K562 (cell line): Measurements from ENCODE around the gene HSPA1L. TPM values are rescaled to one million over a fixed set of nuclear protein-coding genes. Genes with fewer than 3 reads are reported as not detected.

Experiments
- ATF1 ChIP-seq, 2 experiments: fragments of 450-650 bp in 1 of 2; IDR thresholded peaks; 2 replicates each; pipeline ENCODE4 v1.6.1; 2016; ENCODE audit warnings: missing compliant biosample characterization in 1 of 2, missing genetic modification characterization in 1 of 2
- CHAMP1 ChIP-seq: fragments of 450-650 bp; IDR thresholded peaks from 2 replicates; pipeline ENCODE4 v1.6.1; 2016; ENCODE audit warnings: mild to moderate bottlenecking
- CHD4 ChIP-seq: fragments of 200-600 bp; sonication (generic); IDR thresholded peaks from 3 replicates; pipeline ENCODE4 v1.6.1; 2012; ENCODE audit warnings: low read depth, mild to moderate bottlenecking, mixed read lengths, low read length, inconsistent platforms; ENCODE audit not compliant: insufficient read depth, insufficient replicate concordance, poor library complexity, severe bottlenecking
- HNRNPH1 ChIP-seq: fragments of 200-400 bp; formaldehyde crosslinking; optimal IDR thresholded peaks from 2 replicates; pipeline ENCODE3; 2017; ENCODE audit warnings: low read depth, mild to moderate bottlenecking, low read length, moderate library complexity
- JUND ChIP-seq, 2 experiments: IDR thresholded peaks; 2 replicates in 1 of 2; 3 replicates in 1 of 2; pipeline ENCODE4 v1.6.1; 2011; ENCODE audit warnings: borderline replicate concordance in 2 of 2, low read depth in 2 of 2, low read length in 2 of 2, improper control_type of control experiment in 1 of 2, missing biosample characterization in 1 of 2, missing genetic modification characterization in 1 of 2, missing genetic modification reagents in 1 of 2
- KHSRP ChIP-seq: fragments of 450-650 bp; IDR thresholded peaks from 2 replicates; pipeline ENCODE4 v1.6.1; 2017
- MAZ ChIP-seq, 2 experiments: fragments of 450-650 bp in 1 of 2; sonication (generic) in 1 of 2; formaldehyde crosslinking; IDR thresholded peaks in 1 of 2; conservative IDR thresholded peaks in 1 of 2; 2 replicates each; pipeline versions ENCODE4 v1.4.0 to v1.5.0; 2020; ENCODE audit warnings: mild to moderate bottlenecking in 1 of 2, missing genetic modification reagents in 1 of 2
- MEIS2 ChIP-seq: fragments of 450-650 bp; IDR thresholded peaks from 2 replicates; pipeline ENCODE4 v1.6.1; 2014; ENCODE audit warnings: mild to moderate bottlenecking; ENCODE audit not compliant: partially characterized antibody
- PTBP1 ChIP-seq: fragments of 200-400 bp; formaldehyde crosslinking; IDR thresholded peaks from 2 replicates; pipeline ENCODE4 v1.6.1; 2017; ENCODE audit warnings: low read depth, low read length
- RB1 ChIP-seq: fragments of 450-650 bp; IDR thresholded peaks from 2 replicates; pipeline ENCODE4 v1.6.1; 2017; ENCODE audit warnings: low read depth, mild to moderate bottlenecking
- SMAD1 ChIP-seq: fragments of 150-350 bp; IDR thresholded peaks from 2 replicates; pipeline ENCODE4 v1.6.1; 2014; ENCODE audit warnings: low read length, low read depth; ENCODE audit not compliant: partially characterized antibody
- TGIF2 ChIP-seq: sonication (generic); formaldehyde crosslinking; IDR thresholded peaks from 2 replicates; pipeline ENCODE4 v1.8.1; 2022; ENCODE audit warnings: mild to moderate bottlenecking, missing genetic modification reagents, moderate library complexity
- ZBTB49 ChIP-seq: sonication (generic); formaldehyde crosslinking; IDR thresholded peaks from 2 replicates; pipeline ENCODE4 v1.8.0; 2022; ENCODE audit warnings: missing genetic modification reagents, mild to moderate bottlenecking, borderline replicate concordance
- ZNF384 ChIP-seq: IDR thresholded peaks from 2 replicates; pipeline ENCODE4 v1.6.1; 2012; ENCODE audit warnings: low read depth, low read length, improper control_type of control experiment
- ZNF76 ChIP-seq: fragments of 250-450 bp; sonication (Bioruptor Pico); IDR thresholded peaks from 2 replicates; pipeline ENCODE4 v1.4.0; 2020; ENCODE audit warnings: mild to moderate bottlenecking, moderate library complexity, borderline replicate concordance
- ZZZ3 ChIP-seq: fragments of 450-650 bp; IDR thresholded peaks from 2 replicates; pipeline ENCODE4 v1.6.1; 2016; ENCODE audit warnings: antibody characterized with exemption, mild to moderate bottlenecking, moderate library complexity
- polyA plus RNA-seq, 8 experiments: library from polyadenylated mRNA; depleted of rRNA in 4 of 8; stranded (reverse) in 5 of 8; unstranded in 3 of 8; fragments of >200 nt; fragmentation: Nextera tagmentation in 2 of 8; fragmentation: Illumina TruSeq in 1 of 8; extraction: Ambion mirVana in 2 of 8; extraction: Trizol in 1 of 8; gene quantifications; 2 replicates each; pipeline versions ENCODE4 v1.2.1 to v1.2.3, GENCODE V29; 2011 to 2014; ENCODE audit warnings: inconsistent platforms in 1 of 8, missing spikeins in 1 of 8
- total RNA-seq, 7 experiments: library from RNA; depleted of rRNA in 6 of 7; stranded (reverse); fragments of >200 nt in 6 of 7; fragmentation: Illumina TruSeq in 2 of 7; extraction: Trizol in 2 of 7; gene quantifications; 2 replicates each; pipeline versions ENCODE4 v1.2.1 to v1.2.3, GENCODE V29; 2011 to 2021; ENCODE audit warnings: low replicate concordance in 1 of 7
- TF ChIP-seq, protein P1 (sequence below): fragments of 200-800 bp; sonication (Bioruptor generic); IDR thresholded peaks from 2 replicates; pipeline ENCODE4 v1.6.1; 2017; ENCODE audit warnings: missing genetic modification characterization, missing compliant biosample characterization
- TF ChIP-seq, protein P2 (sequence below), 2 experiments: fragments of 450-650 bp; IDR thresholded peaks; 2 replicates each; pipeline ENCODE4 v1.6.1; 2016

The HSPA1L gene
- total and polyA plus RNA-seq, 9 of the 15 experiments (the other 6 are each of a cell fraction or from before 2014, with no cell fraction given), result 0.14 to 2.1 (median 1.3) TPM

- TF ChIP-seq KHSRP, result no peak
- TF ChIP-seq, protein P1, sequence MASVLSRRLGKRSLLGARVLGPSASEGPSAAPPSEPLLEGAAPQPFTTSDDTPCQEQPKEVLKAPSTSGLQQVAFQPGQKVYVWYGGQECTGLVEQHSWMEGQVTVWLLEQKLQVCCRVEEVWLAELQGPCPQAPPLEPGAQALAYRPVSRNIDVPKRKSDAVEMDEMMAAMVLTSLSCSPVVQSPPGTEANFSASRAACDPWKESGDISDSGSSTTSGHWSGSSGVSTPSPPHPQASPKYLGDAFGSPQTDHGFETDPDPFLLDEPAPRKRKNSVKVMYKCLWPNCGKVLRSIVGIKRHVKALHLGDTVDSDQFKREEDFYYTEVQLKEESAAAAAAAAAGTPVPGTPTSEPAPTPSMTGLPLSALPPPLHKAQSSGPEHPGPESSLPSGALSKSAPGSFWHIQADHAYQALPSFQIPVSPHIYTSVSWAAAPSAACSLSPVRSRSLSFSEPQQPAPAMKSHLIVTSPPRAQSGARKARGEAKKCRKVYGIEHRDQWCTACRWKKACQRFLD, result no peak
- TF ChIP-seq ZBTB49 (CRISPR knock-in tag), result 0 out of 2 replicates have a peak, but pooled peaks have one; percentile 14
- TF ChIP-seq CHAMP1, result no peak
- TF ChIP-seq ZNF384, result peak; percentile 62; the same call in 1 of the 2 replicates
- peak; percentile 81; the same call in 1 of the 2 replicates for TF ChIP-seq ZNF76 (CRISPR knock-in tag)
- TF ChIP-seq RB1, result no peak
- TF ChIP-seq MEIS2, result peak; percentile 87
- TF ChIP-seq CHD4, result peak; percentile 75
- no peak for TF ChIP-seq HNRNPH1
- TF ChIP-seq TGIF2 (CRISPR knock-in tag), result no peak
- no peak for TF ChIP-seq ATF1 (CRISPR knock-in tag; IDR thresholded peaks at IDR 0.05)
- peak; percentile 10; the same call in 1 of the 2 replicates for TF ChIP-seq ATF1 (tag; IDR thresholded peaks at IDR 0.05)
- peak; percentile 30 for TF ChIP-seq SMAD1
- TF ChIP-seq JUND (IDR thresholded peaks at IDR 0.05; ENCODE audit: borderline replicate concordance, low read depth, low read length), result no peak
- peak; percentile 30; the same call in 1 of the 3 replicates for TF ChIP-seq JUND (tag; IDR thresholded peaks at IDR 0.05; ENCODE audit: borderline replicate concordance, low read depth, low read length)
- TF ChIP-seq, protein P2, sequence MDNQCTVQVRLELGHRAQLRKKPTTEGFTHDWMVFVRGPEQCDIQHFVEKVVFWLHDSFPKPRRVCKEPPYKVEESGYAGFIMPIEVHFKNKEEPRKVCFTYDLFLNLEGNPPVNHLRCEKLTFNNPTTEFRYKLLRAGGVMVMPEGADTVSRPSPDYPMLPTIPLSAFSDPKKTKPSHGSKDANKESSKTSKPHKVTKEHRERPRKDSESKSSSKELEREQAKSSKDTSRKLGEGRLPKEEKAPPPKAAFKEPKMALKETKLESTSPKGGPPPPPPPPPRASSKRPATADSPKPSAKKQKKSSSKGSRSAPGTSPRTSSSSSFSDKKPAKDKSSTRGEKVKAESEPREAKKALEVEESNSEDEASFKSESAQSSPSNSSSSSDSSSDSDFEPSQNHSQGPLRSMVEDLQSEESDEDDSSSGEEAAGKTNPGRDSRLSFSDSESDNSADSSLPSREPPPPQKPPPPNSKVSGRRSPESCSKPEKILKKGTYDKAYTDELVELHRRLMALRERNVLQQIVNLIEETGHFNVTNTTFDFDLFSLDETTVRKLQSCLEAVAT (IDR thresholded peaks at IDR 0.05), result peak in 1 of 2 experiments; percentile 54; a peak in 1 of 4 replicates
- TF ChIP-seq PTBP1, result no peak
- TF ChIP-seq ZZZ3, result no peak
- peak; percentile 21 to 70; a peak in 2 of 4 replicates for TF ChIP-seq MAZ (CRISPR knock-in tag; conservative IDR thresholded peaks at IDR 0.05 in 1 of 2, IDR thresholded peaks at IDR 0.05 in 1 of 2)
Measured at GRCh38 chr6:31831350-31832215, 16.5 kb upstream of the HSPA1L start (continued).
